HepG2 (cell line): ENCODE results near the gene PET117. TPM values are rescaled to one million over a fixed set of nuclear protein-coding genes. Genes with fewer than 3 reads are reported as not detected.
A peak's percentile ranks its signal among the peaks of the same experiment; 100 is the strongest.

Experiments used
- ESRRA ChIP-seq: sonication (generic); formaldehyde crosslinking; IDR thresholded peaks from 2 replicates; pipeline ENCODE4 v1.5.1; 2020; ENCODE audit warnings: mild to moderate bottlenecking, low read depth, missing genetic modification reagents
- KLF12 ChIP-seq: sonication (generic); formaldehyde crosslinking; IDR thresholded peaks from 2 replicates; pipeline ENCODE4 v1.4.0; 2020; ENCODE audit warnings: missing genetic modification reagents, borderline replicate concordance
- NR3C1 ChIP-seq: sonication (generic); formaldehyde crosslinking; IDR thresholded peaks from 2 replicates; pipeline ENCODE4 v1.4.0; 2020; ENCODE audit warnings: missing genetic modification reagents
- SIX4 ChIP-seq: sonication (generic); formaldehyde crosslinking; IDR thresholded peaks from 2 replicates; pipeline ENCODE4 v1.4.0; 2020; ENCODE audit warnings: missing genetic modification reagents
- ZEB1 ChIP-seq: IDR thresholded peaks from 2 replicates; pipeline ENCODE4 v1.6.1; 2012; ENCODE audit warnings: mild to moderate bottlenecking, low read depth, inconsistent platforms; ENCODE audit not compliant: insufficient replicate concordance
- ZNF333 ChIP-seq: sonication (generic); formaldehyde crosslinking; IDR thresholded peaks from 2 replicates; pipeline ENCODE4 v1.4.0; 2020; ENCODE audit warnings: mild to moderate bottlenecking, missing genetic modification reagents, borderline replicate concordance
- ZNF382 ChIP-seq: sonication (generic); formaldehyde crosslinking; IDR thresholded peaks from 2 replicates; pipeline ENCODE4 v1.5.0; 2020; ENCODE audit warnings: missing genetic modification reagents, mild to moderate bottlenecking, borderline replicate concordance
- ZNF451 ChIP-seq: sonication (generic); formaldehyde crosslinking; IDR thresholded peaks from 2 replicates; pipeline ENCODE4 v1.5.0; 2020; ENCODE audit warnings: mild to moderate bottlenecking, missing genetic modification reagents
- polyA plus RNA-seq, 8 experiments: library from polyadenylated mRNA; depleted of rRNA in 3 of 8; stranded (reverse) in 7 of 8; unstranded in 1 of 8; fragments of >200 nt; fragmentation: Illumina TruSeq in 4 of 8; extraction: Trizol in 4 of 8; gene quantifications; 2 replicates each; pipeline versions ENCODE4 v1.2.1 to v1.2.3, GENCODE V29; 2011 to 2016; ENCODE audit warnings: low read depth in 4 of 8, missing spikeins in 1 of 8, mixed read lengths in 1 of 8; ENCODE audit not compliant: insufficient read depth in 1 of 8
- total RNA-seq, 5 experiments: library from RNA; depleted of rRNA; stranded (reverse); fragments of >200 nt; fragmentation: Illumina TruSeq; extraction: Trizol; gene quantifications; 2 replicates each; pipeline ENCODE4 v1.2.3, GENCODE V29; 2016; ENCODE audit warnings: low read depth in 1 of 5
- TF ChIP-seq, protein P1 (sequence below): sonication (generic); formaldehyde crosslinking; IDR thresholded peaks from 2 replicates; pipeline ENCODE4 v1.5.0; 2020; ENCODE audit warnings: mild to moderate bottlenecking, missing genetic modification reagents
- TF ChIP-seq, protein P2 (sequence below): sonication (generic); formaldehyde crosslinking; IDR thresholded peaks from 2 replicates; pipeline ENCODE4 v1.9.0; 2022; ENCODE audit warnings: low read depth, missing genetic modification reagents
- TF ChIP-seq, protein P3 (sequence below): sonication (generic); formaldehyde crosslinking; IDR thresholded peaks from 2 replicates; pipeline ENCODE4 v1.5.1; 2020; ENCODE audit warnings: mild to moderate bottlenecking, missing genetic modification reagents
- TF ChIP-seq, protein P4 (sequence below): sonication (generic); formaldehyde crosslinking; IDR thresholded peaks from 2 replicates; pipeline ENCODE4 v1.4.0; 2020; ENCODE audit warnings: missing genetic modification reagents, borderline replicate concordance
- TF ChIP-seq, protein P5 (sequence below): sonication (generic); formaldehyde crosslinking; IDR thresholded peaks from 2 replicates; pipeline ENCODE4 v1.5.1; 2020; ENCODE audit warnings: missing genetic modification reagents, mild to moderate bottlenecking, borderline replicate concordance

PET117 gene
- total and polyA plus RNA-seq, 2 of the 13 experiments (the other 11 are each of a cell fraction or from before 2014, with no cell fraction given) = 22.2 to 48.2 TPM

DNA sequence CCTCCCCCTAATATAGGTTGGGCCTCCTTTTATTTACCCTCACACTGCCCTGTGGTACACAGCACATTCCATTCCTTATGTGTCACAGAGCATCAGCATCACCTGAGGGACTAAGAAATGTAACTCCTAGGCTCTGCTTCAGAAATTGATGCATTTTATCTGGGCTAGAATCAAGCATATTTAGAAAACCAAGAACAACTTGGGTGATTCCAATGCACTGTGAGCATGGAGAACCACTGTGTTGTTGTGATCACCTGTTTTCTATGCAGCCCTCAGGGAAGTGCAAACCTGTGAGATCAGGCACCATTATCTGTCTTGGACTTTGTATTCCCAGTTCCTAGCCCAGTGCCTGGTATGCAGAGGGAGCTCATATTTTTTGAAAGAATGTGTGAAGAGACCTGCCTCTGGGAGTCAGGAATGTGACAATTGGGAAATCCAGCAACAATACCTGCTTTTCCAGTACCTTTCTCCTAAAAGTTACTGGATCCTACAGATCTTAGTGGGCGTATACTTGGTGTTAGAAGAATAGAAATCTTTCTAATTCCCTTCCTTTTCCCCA is 7.0 kb downstream of the PET117 start (continued):
- TF ChIP-seq, protein P1, sequence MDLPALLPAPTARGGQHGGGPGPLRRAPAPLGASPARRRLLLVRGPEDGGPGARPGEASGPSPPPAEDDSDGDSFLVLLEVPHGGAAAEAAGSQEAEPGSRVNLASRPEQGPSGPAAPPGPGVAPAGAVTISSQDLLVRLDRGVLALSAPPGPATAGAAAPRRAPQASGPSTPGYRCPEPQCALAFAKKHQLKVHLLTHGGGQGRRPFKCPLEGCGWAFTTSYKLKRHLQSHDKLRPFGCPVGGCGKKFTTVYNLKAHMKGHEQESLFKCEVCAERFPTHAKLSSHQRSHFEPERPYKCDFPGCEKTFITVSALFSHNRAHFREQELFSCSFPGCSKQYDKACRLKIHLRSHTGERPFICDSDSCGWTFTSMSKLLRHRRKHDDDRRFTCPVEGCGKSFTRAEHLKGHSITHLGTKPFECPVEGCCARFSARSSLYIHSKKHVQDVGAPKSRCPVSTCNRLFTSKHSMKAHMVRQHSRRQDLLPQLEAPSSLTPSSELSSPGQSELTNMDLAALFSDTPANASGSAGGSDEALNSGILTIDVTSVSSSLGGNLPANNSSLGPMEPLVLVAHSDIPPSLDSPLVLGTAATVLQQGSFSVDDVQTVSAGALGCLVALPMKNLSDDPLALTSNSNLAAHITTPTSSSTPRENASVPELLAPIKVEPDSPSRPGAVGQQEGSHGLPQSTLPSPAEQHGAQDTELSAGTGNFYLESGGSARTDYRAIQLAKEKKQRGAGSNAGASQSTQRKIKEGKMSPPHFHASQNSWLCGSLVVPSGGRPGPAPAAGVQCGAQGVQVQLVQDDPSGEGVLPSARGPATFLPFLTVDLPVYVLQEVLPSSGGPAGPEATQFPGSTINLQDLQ (CRISPR knock-in tag) = no peak
- TF ChIP-seq KLF12 (CRISPR knock-in tag) = no peak
- TF ChIP-seq, protein P2, sequence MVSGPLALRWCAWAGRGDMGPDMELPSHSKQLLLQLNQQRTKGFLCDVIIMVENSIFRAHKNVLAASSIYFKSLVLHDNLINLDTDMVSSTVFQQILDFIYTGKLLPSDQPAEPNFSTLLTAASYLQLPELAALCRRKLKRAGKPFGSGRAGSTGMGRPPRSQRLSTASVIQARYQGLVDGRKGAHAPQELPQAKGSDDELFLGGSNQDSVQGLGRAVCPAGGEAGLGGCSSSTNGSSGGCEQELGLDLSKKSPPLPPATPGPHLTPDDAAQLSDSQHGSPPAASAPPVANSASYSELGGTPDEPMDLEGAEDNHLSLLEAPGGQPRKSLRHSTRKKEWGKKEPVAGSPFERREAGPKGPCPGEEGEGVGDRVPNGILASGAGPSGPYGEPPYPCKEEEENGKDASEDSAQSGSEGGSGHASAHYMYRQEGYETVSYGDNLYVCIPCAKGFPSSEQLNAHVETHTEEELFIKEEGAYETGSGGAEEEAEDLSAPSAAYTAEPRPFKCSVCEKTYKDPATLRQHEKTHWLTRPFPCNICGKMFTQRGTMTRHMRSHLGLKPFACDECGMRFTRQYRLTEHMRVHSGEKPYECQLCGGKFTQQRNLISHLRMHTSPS (CRISPR knock-in tag) = no peak
- TF ChIP-seq NR3C1 (CRISPR knock-in tag) = no peak
- TF ChIP-seq, protein P3, sequence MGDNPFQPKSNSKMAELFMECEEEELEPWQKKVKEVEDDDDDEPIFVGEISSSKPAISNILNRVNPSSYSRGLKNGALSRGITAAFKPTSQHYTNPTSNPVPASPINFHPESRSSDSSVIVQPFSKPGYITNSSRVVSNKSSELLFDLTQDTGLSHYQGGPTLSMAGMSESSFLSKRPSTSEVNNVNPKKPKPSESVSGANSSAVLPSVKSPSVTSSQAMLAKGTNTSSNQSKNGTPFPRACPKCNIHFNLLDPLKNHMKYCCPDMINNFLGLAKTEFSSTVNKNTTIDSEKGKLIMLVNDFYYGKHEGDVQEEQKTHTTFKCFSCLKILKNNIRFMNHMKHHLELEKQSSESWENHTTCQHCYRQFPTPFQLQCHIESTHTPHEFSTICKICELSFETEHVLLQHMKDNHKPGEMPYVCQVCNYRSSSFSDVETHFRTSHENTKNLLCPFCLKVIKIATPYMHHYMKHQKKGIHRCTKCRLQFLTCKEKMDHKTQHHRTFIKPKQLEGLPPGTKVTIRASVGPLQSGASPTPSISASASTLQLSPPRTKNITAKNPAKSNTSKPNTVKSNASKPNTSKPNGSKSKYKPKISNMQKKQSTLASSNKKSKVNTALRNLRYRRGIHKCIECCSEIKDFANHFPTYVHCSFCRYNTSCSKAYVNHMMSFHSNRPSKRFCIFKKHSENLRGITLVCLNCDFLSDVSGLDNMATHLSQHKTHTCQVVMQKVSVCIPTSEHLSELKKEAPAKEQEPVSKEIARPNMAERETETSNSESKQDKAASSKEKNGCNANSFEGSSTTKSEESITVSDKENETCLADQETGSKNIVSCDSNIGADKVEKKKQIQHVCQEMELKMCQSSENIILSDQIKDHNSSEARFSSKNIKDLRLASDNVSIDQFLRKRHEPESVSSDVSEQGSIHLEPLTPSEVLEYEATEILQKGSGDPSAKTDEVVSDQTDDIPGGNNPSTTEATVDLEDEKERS (CRISPR knock-in tag) = peak; percentile 52; the same call in 1 of the 2 replicates
- TF ChIP-seq, protein P4, sequence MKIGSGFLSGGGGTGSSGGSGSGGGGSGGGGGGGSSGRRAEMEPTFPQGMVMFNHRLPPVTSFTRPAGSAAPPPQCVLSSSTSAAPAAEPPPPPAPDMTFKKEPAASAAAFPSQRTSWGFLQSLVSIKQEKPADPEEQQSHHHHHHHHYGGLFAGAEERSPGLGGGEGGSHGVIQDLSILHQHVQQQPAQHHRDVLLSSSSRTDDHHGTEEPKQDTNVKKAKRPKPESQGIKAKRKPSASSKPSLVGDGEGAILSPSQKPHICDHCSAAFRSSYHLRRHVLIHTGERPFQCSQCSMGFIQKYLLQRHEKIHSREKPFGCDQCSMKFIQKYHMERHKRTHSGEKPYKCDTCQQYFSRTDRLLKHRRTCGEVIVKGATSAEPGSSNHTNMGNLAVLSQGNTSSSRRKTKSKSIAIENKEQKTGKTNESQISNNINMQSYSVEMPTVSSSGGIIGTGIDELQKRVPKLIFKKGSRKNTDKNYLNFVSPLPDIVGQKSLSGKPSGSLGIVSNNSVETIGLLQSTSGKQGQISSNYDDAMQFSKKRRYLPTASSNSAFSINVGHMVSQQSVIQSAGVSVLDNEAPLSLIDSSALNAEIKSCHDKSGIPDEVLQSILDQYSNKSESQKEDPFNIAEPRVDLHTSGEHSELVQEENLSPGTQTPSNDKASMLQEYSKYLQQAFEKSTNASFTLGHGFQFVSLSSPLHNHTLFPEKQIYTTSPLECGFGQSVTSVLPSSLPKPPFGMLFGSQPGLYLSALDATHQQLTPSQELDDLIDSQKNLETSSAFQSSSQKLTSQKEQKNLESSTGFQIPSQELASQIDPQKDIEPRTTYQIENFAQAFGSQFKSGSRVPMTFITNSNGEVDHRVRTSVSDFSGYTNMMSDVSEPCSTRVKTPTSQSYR (CRISPR knock-in tag) = no peak; the same call in 1 of the 2 replicates
- 0 out of 2 replicates have a peak, but pooled peaks have one; percentile 32 for TF ChIP-seq ESRRA (CRISPR knock-in tag)
- no peak for TF ChIP-seq ZNF382 (CRISPR knock-in tag)
- TF ChIP-seq SIX4 (CRISPR knock-in tag) = peak; percentile 42; the same call in 1 of the 2 replicates
- 0 out of 2 replicates have a peak, but pooled peaks have one; percentile 39 for TF ChIP-seq ZNF451 (CRISPR knock-in tag)
- TF ChIP-seq, protein P5, sequence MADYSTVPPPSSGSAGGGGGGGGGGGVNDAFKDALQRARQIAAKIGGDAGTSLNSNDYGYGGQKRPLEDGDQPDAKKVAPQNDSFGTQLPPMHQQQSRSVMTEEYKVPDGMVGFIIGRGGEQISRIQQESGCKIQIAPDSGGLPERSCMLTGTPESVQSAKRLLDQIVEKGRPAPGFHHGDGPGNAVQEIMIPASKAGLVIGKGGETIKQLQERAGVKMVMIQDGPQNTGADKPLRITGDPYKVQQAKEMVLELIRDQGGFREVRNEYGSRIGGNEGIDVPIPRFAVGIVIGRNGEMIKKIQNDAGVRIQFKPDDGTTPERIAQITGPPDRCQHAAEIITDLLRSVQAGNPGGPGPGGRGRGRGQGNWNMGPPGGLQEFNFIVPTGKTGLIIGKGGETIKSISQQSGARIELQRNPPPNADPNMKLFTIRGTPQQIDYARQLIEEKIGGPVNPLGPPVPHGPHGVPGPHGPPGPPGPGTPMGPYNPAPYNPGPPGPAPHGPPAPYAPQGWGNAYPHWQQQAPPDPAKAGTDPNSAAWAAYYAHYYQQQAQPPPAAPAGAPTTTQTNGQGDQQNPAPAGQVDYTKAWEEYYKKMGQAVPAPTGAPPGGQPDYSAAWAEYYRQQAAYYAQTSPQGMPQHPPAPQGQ = no peak
- TF ChIP-seq ZNF333 (CRISPR knock-in tag) = no peak
- peak; percentile 97 for TF ChIP-seq ZEB1
